GM18520 (cell line): Measurements from ENCODE around the gene HMGXB3.

Experiments
- ATAC-seq: cut with Tn5 transposase; IDR thresholded peaks from one replicate; pipeline ENCODE4 v1.9.1; 2021; ENCODE audit not compliant: unreplicated experiment

Gene HMGXB3

GRCh38 chr5:149988126-149988525 lies 12.4 kb upstream of the HMGXB3 start:
- ATAC-seq = no peak

- ATAC-seq = no peak
Observed at GRCh38 chr5:149990518-149991376, 9.8 kb upstream of the HMGXB3 start.

DNA sequence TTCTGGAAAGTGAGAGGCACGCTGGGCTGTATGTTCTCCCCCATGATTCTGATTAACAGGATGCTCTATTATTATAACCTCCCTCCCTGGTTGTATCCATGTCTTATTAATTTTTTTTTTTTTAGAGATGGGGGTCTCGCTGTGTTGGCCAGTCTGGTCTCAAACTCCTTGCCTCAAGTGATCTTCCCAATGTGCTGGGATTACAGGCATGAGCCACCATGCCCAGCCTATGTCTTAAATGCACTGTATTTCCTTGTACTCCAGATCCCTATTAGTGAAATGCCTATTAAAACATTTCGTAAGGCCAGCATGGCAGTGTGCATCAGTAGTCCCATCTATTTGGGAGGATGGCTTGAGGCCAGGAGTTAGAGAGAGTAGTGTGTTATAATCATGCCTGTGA lies 7.1 kb upstream of the HMGXB3 start:
- no peak for ATAC-seq

GRCh38 chr5:149995385-149996204 lies 4.9 kb upstream of the HMGXB3 start:
- no peak for ATAC-seq

GRCh38 chr5:149996205-149996890 lies 4.2 kb upstream of the HMGXB3 start:
- no peak for ATAC-seq

- ATAC-seq = no peak
Observed at GRCh38 chr5:149998281-149998680, 2.3 kb upstream of the HMGXB3 start.

DNA sequence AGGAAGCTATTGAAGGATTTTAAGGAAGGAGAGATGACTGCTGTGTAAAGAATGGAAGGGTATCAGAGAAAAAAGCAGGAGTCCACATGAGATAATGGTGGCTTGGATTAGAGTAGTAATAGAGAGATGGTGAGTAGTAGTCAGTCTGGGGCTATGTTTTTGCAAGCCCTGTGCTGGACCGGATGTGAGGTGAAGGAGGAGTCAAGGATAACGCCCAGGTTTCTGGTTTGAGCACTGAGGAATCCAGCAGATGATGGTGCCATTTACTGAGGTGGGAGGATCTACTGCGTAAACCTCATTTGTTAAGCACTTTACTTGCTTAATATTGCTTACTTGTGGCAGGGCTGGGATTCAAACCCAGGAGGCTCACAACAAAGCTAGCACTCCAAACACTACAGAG lies 1.2 kb upstream of the HMGXB3 start:
- no peak for ATAC-seq

GRCh38 chr5:149999866-150000255 lies 678 bp upstream of the HMGXB3 start:
- no peak for ATAC-seq

DNA sequence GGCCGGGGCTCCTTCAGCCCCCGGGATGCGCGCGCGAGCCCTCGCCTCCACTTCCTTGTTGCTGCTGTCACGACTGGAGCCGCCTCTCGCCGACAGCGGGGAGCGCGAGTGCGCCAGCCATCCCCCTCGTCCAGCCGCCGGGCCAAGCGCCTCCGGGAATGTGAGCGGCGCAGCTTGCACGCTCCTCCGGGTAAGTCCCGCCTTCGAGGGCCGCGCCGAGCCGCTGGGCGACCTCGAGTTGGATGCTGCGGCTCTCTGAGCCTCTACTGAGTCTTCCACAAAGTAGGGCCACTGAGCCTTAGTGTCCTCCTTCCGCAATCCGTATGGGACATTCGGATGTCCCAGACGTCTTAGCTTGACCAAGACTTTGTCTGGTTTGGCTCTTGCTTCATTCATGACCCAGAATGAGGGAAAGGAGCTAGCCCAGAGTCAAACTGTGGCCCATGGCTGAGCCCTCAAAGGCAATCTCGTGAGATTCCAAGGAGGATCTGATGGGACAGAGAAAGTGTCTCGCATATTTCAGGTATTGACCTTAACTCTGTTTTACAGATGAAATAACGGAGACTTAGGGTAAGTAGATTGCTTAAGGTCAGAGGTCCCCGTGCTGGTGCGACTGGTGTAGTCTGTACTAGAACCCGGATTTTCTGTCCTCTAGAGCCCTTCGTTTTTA lies 586 bp downstream of the HMGXB3 start:
- no peak for ATAC-seq

DNA sequence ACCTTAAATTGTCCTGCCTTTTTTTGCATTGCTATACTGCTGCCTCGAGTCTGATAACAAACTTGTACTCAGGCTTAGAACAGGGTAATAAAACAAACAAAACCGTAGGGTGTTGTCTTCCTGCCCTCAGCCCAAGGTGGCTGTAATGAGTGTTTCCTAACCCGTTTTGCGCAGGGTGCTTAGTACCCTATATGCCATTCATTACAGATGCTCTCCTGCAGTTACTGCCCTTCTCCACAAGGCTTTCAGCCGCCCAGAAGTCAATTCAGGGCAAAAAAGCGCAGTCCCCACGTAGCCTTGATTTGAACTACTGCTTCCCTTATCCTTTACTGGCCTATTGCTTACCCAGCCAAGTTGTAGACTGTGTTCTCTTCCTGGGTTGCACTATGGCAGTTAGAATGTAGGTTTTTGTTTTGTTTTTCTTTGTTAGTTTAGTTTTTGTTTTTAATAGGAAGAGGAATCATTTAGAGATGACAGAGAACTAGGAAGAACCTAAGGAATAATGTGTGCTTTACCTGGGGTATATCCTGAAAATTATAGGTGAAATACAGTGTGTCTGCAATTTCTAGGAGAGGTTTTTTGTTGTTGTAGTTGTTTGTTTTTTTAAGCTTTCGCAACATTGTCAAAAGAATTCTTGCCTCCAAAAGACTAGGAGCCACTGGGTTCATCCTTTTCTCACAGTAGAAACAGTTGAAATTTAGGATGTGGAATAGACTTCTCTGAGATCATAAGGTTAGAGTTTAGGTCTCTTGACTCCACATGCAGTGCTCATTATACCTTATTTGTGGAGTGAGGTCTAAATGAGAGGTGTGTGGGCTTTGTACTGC lies 1.3 kb downstream of the HMGXB3 start:
- ATAC-seq = peak; percentile 34

- no peak for ATAC-seq
Observed at GRCh38 chr5:150006318-150006717, 5.8 kb downstream of the HMGXB3 start.

- no peak for ATAC-seq
Observed at GRCh38 chr5:150007050-150007449, 6.5 kb downstream of the HMGXB3 start.

GRCh38 chr5:150009671-150010387 lies 9.3 kb downstream of the HMGXB3 start:
- no peak for ATAC-seq

- no peak for ATAC-seq
Observed at GRCh38 chr5:150013931-150014330, 13.4 kb downstream of the HMGXB3 start.

DNA sequence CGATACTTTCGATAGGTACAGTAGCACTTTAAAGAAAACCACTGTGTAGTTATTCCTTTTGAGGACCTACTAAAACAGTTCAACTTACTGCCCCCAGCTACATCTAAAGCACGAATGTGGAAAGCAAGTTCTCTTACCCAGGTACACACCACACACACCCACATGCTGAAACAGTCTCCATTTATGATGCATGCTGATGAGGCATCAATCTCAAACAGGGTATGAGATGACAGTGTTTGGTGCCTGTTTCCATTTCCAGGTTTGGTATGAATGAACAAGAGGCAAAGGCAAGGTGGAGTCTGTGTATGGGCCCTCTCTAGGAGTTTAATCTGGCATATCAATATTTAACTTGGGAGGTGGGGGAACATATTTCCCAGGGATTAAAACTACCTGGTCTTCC lies 13.9 kb downstream of the HMGXB3 start:
- ATAC-seq = no peak

GRCh38 chr5:150015415-150015814 lies 14.9 kb downstream of the HMGXB3 start:
- ATAC-seq = no peak

- ATAC-seq = no peak
Observed at GRCh38 chr5:150016537-150016936, 16.0 kb downstream of the HMGXB3 start.

DNA sequence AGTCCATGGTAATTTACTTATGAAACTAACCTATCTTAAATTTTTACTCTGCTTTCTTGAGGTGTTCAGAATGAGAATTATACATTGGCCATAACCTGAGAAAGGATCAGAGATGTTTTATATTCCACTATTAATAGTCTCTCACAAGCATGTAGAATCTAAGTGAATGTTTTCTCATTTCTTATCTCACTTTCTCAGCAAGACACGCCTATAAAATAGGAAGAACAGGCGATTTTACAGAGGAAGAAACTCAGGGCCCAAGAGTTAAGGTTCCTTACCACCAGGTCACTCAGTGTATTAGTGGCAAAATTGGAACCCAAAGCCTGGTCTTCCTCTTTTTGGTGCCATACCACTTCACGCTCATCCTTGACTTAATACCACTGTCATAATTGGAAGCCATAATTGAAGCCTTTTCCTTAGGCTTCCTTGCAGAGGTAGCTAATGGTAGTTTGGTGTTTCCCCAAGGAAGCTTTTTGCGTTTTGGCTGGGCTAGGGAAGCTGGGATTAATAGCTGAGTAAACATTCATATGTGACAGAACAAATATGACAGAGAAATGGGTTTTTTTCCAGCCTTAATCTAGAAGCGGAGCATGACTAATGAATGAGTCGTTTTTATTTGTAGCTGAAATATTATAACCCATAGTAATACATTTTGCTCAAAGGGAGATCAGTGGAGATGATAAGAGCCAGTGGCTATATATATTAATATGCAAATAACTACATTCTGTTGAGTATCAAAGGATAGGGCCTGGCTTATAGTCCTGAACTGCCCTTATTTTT lies 16.9 kb downstream of the HMGXB3 start:
- no peak for ATAC-seq

GRCh38 chr5:150020249-150020648 lies 19.7 kb downstream of the HMGXB3 start:
- no peak for ATAC-seq
